NAMALWA (cell line): ENCODE measurements around the gene SUN1.

Experiments used
- DNase-seq: peaks from one replicate; pipeline ENCODE4 v3.0.0-alpha.2; 2015; ENCODE audit warnings: low spot score

Gene SUN1

GRCh38 chr7:877312-878232 is 45.3 kb downstream of the SUN1 start:
- no peak for DNase-seq

GRCh38 chr7:879093-879492 is 46.8 kb downstream of the SUN1 start:
- DNase-seq = no peak

- no peak for DNase-seq
Measured at GRCh38 chr7:879706-880105, 47.4 kb downstream of the SUN1 start.

GRCh38 chr7:880450-880849 is 48.2 kb downstream of the SUN1 start:
- DNase-seq = no peak

- DNase-seq = no peak
Measured at GRCh38 chr7:881441-882234, 49.4 kb downstream of the SUN1 start.

GRCh38 chr7:882336-883035 is 50.2 kb downstream of the SUN1 start:
- no peak for DNase-seq

GRCh38 chr7:883055-884021 is 51.1 kb downstream of the SUN1 start:
- DNase-seq = no peak

- DNase-seq = no peak
Measured at GRCh38 chr7:884191-885003, 52.1 kb downstream of the SUN1 start.

GRCh38 chr7:885261-885892 is 53.1 kb downstream of the SUN1 start:
- DNase-seq = no peak

GRCh38 chr7:885893-886625 is 53.8 kb downstream of the SUN1 start:
- no peak for DNase-seq

- DNase-seq = no peak
Measured at GRCh38 chr7:886626-887487, 54.6 kb downstream of the SUN1 start.

GRCh38 chr7:887488-887820 is 55.2 kb downstream of the SUN1 start:
- DNase-seq = no peak

- DNase-seq = no peak
Measured at GRCh38 chr7:888081-889024, 56.1 kb downstream of the SUN1 start.

- no peak for DNase-seq
Measured at GRCh38 chr7:889025-889390, 56.7 kb downstream of the SUN1 start.

GRCh38 chr7:889391-889790 is 57.1 kb downstream of the SUN1 start:
- DNase-seq = no peak

- no peak for DNase-seq
Measured at GRCh38 chr7:890868-891267, 58.6 kb downstream of the SUN1 start.

- no peak for DNase-seq
Measured at GRCh38 chr7:891291-891690, 59.0 kb downstream of the SUN1 start.
